Measurements from ENCODE around the gene IL27RA.

Gene IL27RA

DNA sequence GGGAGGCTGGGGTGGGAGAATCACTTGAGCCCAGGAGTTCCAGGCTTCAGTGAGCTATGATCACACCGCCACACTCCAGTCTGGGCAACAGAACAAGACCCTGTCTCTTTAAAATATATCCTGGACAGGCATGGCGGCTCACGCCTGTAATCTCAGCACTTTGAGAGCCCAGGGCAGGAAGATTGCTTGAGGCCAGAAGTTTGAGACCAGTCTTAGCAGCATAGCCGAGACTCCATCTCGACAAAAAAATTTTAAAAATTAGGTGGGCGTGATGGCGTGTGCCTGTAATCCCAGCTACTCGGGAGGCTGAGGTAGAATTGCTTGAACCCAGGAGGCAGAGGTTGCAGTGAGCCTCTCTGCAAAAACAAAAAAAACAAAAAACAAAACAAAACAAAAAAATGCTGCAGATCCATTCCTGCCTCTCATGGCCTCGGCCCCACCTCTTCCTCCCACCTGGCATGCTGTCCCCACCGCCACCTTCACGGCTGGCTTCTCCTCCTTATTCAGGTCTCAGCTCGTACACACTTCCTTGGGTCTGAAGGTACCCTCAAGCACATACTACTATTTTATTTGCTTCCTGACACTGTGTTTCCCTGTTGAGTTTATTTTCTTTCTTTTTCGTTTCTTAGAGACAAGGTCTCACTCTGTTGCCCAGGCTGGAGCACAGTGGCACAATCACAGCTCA is 30.7 kb upstream of the IL27RA start:
- peaks cover 10% of the 10 kb centered on the region for H3K9me3 ChIP-seq (ENCODE audit: control insufficient read depth, insufficient read depth, low read length)
- no peak overlapping the region for H3K9ac ChIP-seq (ENCODE audit: low read depth, low read length)
- H3K27ac ChIP-seq (ENCODE audit: low read depth, low read length): no peak overlapping the region
- H3K27me3 ChIP-seq (ENCODE audit: control insufficient read depth, insufficient read depth, low read length): no peaks in the 10 kb centered on the region
- H3K36me3 ChIP-seq (ENCODE audit: control insufficient read depth, insufficient read depth, low read length): peaks cover 7% of the 10 kb centered on the region; the same call in 1 of the 2 replicates
- H3K4me1 ChIP-seq (ENCODE audit: control insufficient read depth, insufficient read depth, low read length): peaks cover 5% of the 10 kb centered on the region; the same call in 1 of the 2 replicates
- no peak overlapping the region for H3K4me3 ChIP-seq (ENCODE audit: low read depth, low read length)

DNA sequence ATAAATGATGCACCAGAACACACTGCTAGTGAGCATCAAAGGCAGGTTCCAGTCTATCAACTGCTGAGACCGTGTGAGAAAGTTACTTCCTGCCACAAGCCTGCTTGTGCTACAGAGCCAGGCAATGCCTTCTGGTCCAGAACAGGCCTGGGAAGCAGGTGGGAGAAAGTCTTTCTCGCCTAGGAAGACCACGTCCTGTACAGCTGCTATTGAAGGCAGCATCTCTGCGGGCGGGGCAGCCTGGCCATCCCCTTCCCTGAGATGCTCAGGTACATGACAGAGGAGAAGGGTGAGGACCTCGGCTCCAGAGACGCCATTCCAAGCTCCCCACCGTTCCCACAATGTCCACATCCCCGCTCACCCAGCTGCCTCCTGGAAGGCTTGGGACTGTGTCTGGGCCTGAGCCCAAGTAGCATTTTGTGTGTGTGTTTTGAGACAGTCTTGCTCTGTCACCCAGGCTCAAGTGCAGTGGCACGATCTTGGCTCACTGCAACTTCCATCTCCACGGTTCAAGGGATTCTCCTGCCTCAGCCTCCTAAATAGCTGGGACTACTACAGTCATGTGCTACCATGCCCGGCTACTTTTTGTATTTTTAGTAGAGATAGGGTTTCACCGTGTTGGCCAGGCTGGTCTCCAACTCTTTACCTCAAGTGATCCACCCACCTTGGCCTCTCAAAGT is 28.9 kb upstream of the IL27RA start:
- Histone ChIP-seq H3K9ac (ENCODE audit: low read depth, low read length) (no peak overlapping the region), H3K27ac (ENCODE audit: low read depth, low read length) (no peak overlapping the region), H3K4me1 (ENCODE audit: control insufficient read depth, insufficient read depth, low read length) (peaks cover 5% of the 10 kb centered on the region; the same call in 1 of the 2 replicates), H3K4me3 (ENCODE audit: low read depth, low read length) (no peak overlapping the region), H3K36me3 (ENCODE audit: control insufficient read depth, insufficient read depth, low read length) (0 out of 2 replicates have a peak, but pooled peaks cover 3% of the 10 kb centered on the region), H3K9me3 (ENCODE audit: control insufficient read depth, insufficient read depth, low read length) (peaks cover 10% of the 10 kb centered on the region), H3K27me3 (ENCODE audit: control insufficient read depth, insufficient read depth, low read length) (no peaks in the 10 kb centered on the region)

DNA sequence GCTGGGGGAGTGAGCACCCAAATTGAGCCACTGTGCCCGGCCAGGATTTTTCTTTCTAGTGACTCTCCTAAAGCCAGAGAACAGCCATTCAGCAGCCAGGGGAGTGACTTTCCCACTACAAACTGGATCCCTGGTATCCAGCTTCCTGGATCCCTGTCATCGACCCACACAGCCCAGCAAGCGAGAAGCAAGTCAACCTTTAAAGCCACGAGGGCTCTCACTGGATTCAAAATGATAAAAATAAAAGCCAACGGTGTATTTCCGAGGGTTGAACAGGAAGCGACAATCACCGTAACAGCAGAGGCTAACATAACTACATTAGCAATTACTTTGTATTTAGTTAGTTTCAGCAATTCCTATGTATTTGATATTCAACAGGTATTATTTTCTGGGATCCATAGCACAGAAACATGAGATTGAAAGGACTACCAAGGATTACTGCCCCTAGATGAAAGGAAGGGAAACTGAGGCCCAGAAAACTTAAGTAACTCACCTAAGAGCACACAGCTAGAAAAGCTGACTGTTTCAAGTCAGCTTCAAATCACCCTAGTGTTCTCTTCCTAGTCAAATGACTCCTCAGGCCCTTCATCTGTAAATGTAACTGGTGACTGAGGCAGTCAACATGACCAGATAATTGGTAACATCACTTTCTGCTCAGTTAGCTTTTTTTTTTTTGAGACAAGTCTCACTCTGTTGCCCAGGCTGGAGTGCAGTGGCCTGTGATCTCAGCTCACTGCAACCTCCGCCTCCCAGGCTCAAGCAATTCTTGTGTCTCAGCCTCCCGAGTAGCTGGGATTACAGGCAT is 28.1 kb upstream of the IL27RA start:
- Histone ChIP-seq H3K4me1 (ENCODE audit: control insufficient read depth, insufficient read depth, low read length) (peaks cover 5% of the 10 kb centered on the region; the same call in 1 of the 2 replicates), H3K36me3 (ENCODE audit: control insufficient read depth, insufficient read depth, low read length) (0 out of 2 replicates have a peak, but pooled peaks cover 3% of the 10 kb centered on the region), H3K27me3 (ENCODE audit: control insufficient read depth, insufficient read depth, low read length) (no peaks in the 10 kb centered on the region), H3K4me3 (ENCODE audit: low read depth, low read length) (no peak overlapping the region), H3K9ac (ENCODE audit: low read depth, low read length) (no peak overlapping the region), H3K9me3 (ENCODE audit: control insufficient read depth, insufficient read depth, low read length) (peaks cover 9% of the 10 kb centered on the region), H3K27ac (ENCODE audit: low read depth, low read length) (no peak overlapping the region)

- peaks cover 5% of the 10 kb centered on the region; the same call in 1 of the 2 replicates for H3K4me1 ChIP-seq (ENCODE audit: control insufficient read depth, insufficient read depth, low read length)
- no peak overlapping the region for H3K9ac ChIP-seq (ENCODE audit: low read depth, low read length)
- H3K27ac ChIP-seq (ENCODE audit: low read depth, low read length): peak overlapping the region; percentile 59
- no peaks in the 10 kb centered on the region for H3K36me3 ChIP-seq (ENCODE audit: control insufficient read depth, insufficient read depth, low read length)
- H3K4me3 ChIP-seq (ENCODE audit: low read depth, low read length): no peak overlapping the region; the same call in 1 of the 2 replicates
- H3K27me3 ChIP-seq (ENCODE audit: control insufficient read depth, insufficient read depth, low read length): no peaks in the 10 kb centered on the region
- no peaks in the 10 kb centered on the region for H3K9me3 ChIP-seq (ENCODE audit: control insufficient read depth, insufficient read depth, low read length)
These were observed 26.8 kb upstream of the IL27RA start for GRCh38 chr19:14004619-14005348.

- no peaks in the 10 kb centered on the region for H3K36me3 ChIP-seq (ENCODE audit: control insufficient read depth, insufficient read depth, low read length)
- no peaks in the 10 kb centered on the region for H3K9me3 ChIP-seq (ENCODE audit: control insufficient read depth, insufficient read depth, low read length)
- H3K27ac ChIP-seq (ENCODE audit: low read depth, low read length): peak overlapping the region; percentile 99
- H3K9ac ChIP-seq (ENCODE audit: low read depth, low read length): peak overlapping the region; percentile 56; the same call in 1 of the 2 replicates
- H3K4me3 ChIP-seq (ENCODE audit: low read depth, low read length): peak overlapping the region; percentile 78
- H3K4me1 ChIP-seq (ENCODE audit: control insufficient read depth, insufficient read depth, low read length): peaks cover 5% of the 10 kb centered on the region; the same call in 1 of the 2 replicates
- no peaks in the 10 kb centered on the region for H3K27me3 ChIP-seq (ENCODE audit: control insufficient read depth, insufficient read depth, low read length)
These were observed 26.0 kb upstream of the IL27RA start for GRCh38 chr19:14005349-14006084.

DNA sequence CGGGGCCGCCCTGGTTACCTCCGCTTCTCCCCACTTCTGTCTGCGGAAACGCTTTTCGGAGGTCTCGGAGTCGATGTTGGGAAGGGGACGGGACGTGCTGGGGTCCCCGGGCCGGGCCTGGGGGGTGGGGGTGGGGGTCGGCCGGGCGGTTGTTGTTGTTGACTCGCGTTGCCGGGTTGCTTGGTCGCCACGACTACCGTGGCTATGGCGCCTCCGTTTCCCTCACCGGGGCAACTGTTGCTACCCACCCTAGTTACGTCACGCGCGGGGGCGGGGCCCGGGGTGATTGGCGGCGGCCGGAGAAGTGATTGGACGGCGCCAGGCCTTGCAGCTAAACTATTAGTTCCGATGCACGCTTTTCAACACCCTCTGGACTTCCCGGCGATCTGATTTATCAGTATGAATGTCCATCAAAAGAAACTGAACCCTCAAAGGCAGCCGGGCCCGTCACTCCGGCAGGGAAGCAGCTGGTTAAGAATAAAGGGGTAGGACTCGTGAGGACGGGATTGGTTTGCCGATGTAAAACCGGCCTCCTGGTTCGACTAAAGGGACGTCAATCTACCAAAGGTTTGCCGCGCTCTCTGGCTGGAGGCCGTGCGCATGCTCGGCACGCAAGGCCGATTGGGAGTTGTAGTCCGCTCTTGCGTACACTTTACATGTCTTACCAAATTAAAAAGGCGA is 25.3 kb upstream of the IL27RA start, which contains the start of gene RFX1:
Gene RFX1, minus strand, starts transcription at position 236 of the 681 bp plus-strand sequence. CDS start 12,477 bp downstream, outside the sequence.
- Histone ChIP-seq H3K9me3 (ENCODE audit: control insufficient read depth, insufficient read depth, low read length) (no peaks in the 10 kb centered on the region), H3K27ac (ENCODE audit: low read depth, low read length) (peak within 1 kb of the TSS; percentile 99), H3K4me3 (ENCODE audit: low read depth, low read length) (peak within 1 kb of the TSS; percentile 78), H3K9ac (ENCODE audit: low read depth, low read length) (peak within 1 kb of the TSS; percentile 83), H3K36me3 (ENCODE audit: control insufficient read depth, insufficient read depth, low read length) (no peaks in the 10 kb centered on the region), H3K27me3 (ENCODE audit: control insufficient read depth, insufficient read depth, low read length) (no peaks in the 10 kb centered on the region), H3K4me1 (ENCODE audit: control insufficient read depth, insufficient read depth, low read length) (peaks cover 5% of the 10 kb centered on the region; the same call in 1 of the 2 replicates)

DNA sequence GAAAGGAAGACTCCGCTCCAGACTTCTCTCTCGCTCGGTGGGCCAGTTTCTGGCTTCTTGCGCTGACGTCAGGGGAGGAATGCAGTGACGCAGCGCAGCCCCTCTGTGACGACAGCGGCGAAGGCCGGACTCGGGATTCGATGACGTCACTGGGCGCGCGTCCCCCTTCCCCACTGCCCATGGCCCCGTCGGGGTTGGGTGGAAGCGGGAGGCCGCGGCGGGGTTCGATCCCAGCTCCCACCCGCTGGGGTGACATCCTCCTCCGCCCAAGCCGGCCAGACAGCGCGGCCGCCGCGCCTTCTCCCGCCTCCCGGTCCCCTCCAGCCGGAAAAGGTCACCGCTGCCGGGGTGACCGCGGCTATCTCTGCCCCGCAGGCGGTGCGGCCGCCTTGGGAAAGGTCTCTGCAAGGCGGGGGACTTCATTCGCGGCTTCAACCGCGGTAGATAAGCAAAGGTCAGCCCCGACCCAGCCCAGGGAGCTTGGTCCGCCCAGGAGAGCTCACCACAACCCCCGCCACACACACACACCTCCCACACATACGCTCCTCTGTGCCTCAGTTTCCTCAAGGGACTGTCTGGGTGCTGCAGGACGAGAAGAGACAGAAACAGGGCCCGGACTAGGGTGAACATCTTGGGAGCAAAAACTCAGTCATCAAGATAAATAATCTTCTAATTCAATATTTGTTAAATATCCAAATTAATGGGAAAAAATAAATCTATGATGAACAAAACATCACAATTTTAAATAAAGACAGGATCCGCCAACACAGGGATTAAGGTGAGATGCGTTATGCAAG is 24.6 kb upstream of the IL27RA start:
- Histone ChIP-seq H3K27me3 (ENCODE audit: control insufficient read depth, insufficient read depth, low read length) (no peaks in the 10 kb centered on the region), H3K9ac (ENCODE audit: low read depth, low read length) (peak overlapping the region; percentile 83), H3K27ac (ENCODE audit: low read depth, low read length) (peak overlapping the region; percentile 99), H3K4me3 (ENCODE audit: low read depth, low read length) (peak overlapping the region; percentile 78), H3K36me3 (ENCODE audit: control insufficient read depth, insufficient read depth, low read length) (no peaks in the 10 kb centered on the region), H3K4me1 (ENCODE audit: control insufficient read depth, insufficient read depth, low read length) (peaks cover 5% of the 10 kb centered on the region; the same call in 1 of the 2 replicates), H3K9me3 (ENCODE audit: control insufficient read depth, insufficient read depth, low read length) (no peaks in the 10 kb centered on the region)

DNA sequence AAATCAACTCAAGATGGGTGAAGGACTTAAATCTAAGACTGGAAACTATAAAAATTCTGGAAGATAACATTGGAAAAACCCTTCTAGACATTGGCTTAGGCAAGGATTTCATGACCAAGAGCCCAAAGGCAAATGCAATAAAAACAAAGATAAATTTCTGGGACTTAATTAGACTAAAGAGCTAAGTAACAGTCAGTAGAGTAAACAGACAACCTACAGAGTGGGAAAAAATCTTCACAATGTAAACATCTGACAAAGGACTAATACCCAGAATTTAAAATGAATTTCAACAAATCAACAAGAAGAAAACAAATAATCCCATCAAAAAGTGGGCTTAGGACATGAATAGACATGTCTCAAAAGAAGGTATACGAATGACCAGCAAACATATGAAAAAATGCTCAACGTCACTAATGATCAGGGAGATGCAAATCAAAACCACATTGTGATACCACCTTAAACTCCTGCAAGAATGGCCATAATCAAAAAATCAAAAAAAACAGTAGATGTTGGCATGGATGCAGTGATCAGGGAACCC is 19.1 kb upstream of the IL27RA start:
- no peaks in the 10 kb centered on the region for H3K9me3 ChIP-seq (ENCODE audit: control insufficient read depth, insufficient read depth, low read length)
- no peaks in the 10 kb centered on the region for H3K27me3 ChIP-seq (ENCODE audit: control insufficient read depth, insufficient read depth, low read length)
- H3K36me3 ChIP-seq (ENCODE audit: control insufficient read depth, insufficient read depth, low read length): no peaks in the 10 kb centered on the region
- H3K9ac ChIP-seq (ENCODE audit: low read depth, low read length): no peak overlapping the region
- no peaks in the 10 kb centered on the region for H3K4me1 ChIP-seq (ENCODE audit: control insufficient read depth, insufficient read depth, low read length)
- H3K4me3 ChIP-seq (ENCODE audit: low read depth, low read length): no peak overlapping the region
- no peak overlapping the region for H3K27ac ChIP-seq (ENCODE audit: low read depth, low read length)

GRCh38 chr19:14015524-14016035 is 16.0 kb upstream of the IL27RA start:
- no peak overlapping the region for H3K4me3 ChIP-seq (ENCODE audit: low read depth, low read length)
- no peak overlapping the region for H3K9ac ChIP-seq (ENCODE audit: low read depth, low read length)
- H3K27ac ChIP-seq (ENCODE audit: low read depth, low read length): no peak overlapping the region
- no peaks in the 10 kb centered on the region for H3K9me3 ChIP-seq (ENCODE audit: control insufficient read depth, insufficient read depth, low read length)
- H3K36me3 ChIP-seq (ENCODE audit: control insufficient read depth, insufficient read depth, low read length): no peaks in the 10 kb centered on the region
- H3K27me3 ChIP-seq (ENCODE audit: control insufficient read depth, insufficient read depth, low read length): no peaks in the 10 kb centered on the region
- H3K4me1 ChIP-seq (ENCODE audit: control insufficient read depth, insufficient read depth, low read length): no peaks in the 10 kb centered on the region

Measured in HUES48 (cell line).